LNCaP clone FGC (cell line): ENCODE results near the gene PTF1A.

Experiments used
- DNase-seq: peaks from one replicate; pipeline ENCODE4 v3.0.0-alpha.2; 2011; ENCODE audit warnings: low read depth
- H3K4me3 ChIP-seq: 2 replicates; pipeline ENCODE4 v1.5.1; 2011; ENCODE audit warnings: mild to moderate bottlenecking, low read depth, low read length, control low read depth
- CTCF ChIP-seq: IDR thresholded peaks from 2 replicates; pipeline ENCODE4 v1.5.1; 2012; ENCODE audit warnings: mild to moderate bottlenecking; ENCODE audit not compliant: control insufficient read depth, insufficient read depth; ENCODE audit errors: extremely low read depth

The PTF1A gene

DNA sequence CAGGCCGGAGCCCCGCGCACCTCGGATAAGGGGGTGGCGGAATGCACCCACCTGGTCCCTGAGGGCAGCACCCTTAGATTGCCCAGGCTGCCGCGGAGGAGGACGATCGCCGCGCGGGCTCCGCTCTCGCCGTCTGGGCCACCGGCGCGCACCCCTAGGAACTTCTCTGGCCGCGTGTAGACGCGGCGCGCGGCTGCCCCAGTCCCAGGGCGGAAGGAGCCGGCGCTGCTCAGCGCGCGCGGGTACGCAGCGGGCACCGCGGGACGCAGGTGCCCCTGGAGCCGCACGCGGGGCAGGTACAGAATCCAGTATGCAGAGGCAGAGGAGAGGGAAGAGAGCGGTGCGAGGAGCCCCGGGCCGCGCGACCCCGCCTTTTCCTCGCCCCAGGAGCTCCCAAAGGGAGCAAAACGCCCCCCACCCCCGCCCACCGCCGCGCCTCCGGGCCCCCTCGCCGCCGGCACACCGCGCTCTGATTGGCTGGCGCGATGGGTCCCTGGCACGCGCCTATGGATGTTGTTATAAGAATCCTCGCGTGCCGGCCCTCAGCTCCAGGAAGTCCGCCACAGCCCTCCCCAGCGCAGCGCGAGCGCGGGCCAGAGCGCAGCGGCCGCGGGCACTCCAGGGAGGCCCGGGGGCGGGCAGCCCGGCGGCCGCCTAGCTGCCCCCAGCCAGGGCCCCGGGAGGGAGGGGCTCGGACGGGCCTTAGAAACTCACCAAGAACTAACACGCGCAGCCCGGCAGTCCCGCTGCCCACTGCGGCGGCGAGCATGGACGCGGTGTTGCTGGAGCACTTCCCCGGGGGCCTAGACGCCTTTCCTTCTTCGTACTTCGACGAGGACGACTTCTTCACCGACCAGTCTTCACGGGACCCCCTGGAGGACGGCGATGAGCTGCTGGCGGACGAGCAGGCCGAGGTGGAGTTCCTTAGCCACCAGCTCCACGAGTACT, at the start of gene PTF1A:
TSS of gene PTF1A (plus strand) at position 549 of the 948 bp plus-strand sequence. CDS start at position 768, 219 bp downstream.
- no peak within 1 kb of the TSS for H3K4me3 ChIP-seq
- no peak for DNase-seq
- no peak for TF ChIP-seq CTCF

DNA sequence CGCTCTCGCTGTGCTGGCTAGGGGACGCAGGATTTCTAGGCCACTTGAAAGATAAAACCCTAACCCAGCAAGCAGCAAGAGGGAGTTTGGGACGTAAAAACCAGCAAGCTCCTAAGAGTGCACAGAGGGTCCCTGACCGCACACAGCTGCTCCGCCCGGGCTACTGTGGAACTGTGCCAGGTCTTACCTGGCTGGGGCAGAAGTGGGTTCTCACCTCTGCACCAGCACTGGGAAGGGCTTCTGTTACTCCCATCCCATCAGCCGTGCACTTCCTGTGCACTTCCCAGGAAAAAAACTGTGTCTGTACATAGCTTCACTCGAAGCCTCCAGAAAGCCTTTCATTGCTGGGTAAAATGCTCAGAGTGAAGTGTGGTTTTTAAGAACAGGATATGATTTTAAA, 45.9 kb upstream of the PTF1A start:
- no peak for TF ChIP-seq CTCF
- no peak for DNase-seq
- H3K4me3 ChIP-seq: no peak overlapping the region

DNA sequence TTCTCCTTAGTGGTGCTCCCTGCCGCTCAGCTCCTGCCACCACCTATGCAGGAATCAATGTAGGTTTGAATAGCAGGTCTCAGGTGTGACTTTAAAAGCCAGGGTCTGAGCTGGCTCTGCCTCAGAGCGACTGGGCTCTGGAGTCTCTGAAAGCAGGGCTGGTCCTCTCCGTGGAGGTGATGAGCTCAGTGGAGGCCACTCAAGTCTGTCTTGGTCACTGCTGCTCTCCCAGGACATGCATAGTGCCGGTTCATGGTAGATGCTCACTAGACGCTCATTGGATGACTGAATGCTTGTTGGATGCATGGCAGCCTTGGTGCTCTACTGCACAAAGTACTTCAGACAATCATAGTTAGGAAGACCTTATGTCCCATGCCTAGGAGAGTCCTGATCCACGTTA, 45.1 kb upstream of the PTF1A start:
- TF ChIP-seq CTCF: no peak
- no peak overlapping the region for H3K4me3 ChIP-seq
- DNase-seq: no peak

DNA sequence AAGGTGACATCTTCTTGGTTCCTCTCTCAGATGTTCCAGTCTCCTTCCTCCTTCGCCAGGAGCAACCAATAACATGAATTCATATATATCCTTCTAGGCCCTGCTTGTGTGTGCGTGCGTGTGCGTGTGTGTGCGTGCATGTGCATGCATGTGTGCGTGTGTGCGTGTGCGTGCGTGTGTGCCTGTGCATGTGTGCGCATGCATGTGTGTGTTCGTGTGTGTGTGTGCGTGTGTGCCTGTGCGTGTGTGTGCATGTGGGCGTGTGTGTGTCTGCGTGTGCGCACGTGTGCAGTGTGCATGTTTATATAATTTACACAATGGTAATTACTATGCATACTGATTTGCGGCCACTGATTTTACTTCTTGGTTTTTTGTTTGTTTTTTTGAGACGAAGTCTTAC, 43.9 kb upstream of the PTF1A start:
- DNase-seq: no peak
- H3K4me3 ChIP-seq: no peak overlapping the region
- no peak for TF ChIP-seq CTCF

- H3K4me3 ChIP-seq: no peak overlapping the region
- DNase-seq: no peak
- no peak for TF ChIP-seq CTCF
Measured at GRCh38 chr10:23150091-23150490, 42.0 kb upstream of the PTF1A start.

- no peak for DNase-seq
- no peak overlapping the region for H3K4me3 ChIP-seq
- no peak for TF ChIP-seq CTCF
Measured at GRCh38 chr10:23150610-23151009, 41.5 kb upstream of the PTF1A start.
